HCT116 (cell line): ENCODE measurements around the gene SRCAP.

Experiments used
- CEBPB ChIP-seq: IDR thresholded peaks from 2 replicates; pipeline ENCODE4 v1.6.1; 2012; ENCODE audit warnings: low read depth
- EZH2 ChIP-seq: fragments of 200-600 bp; sonication (generic); IDR thresholded peaks from 2 replicates; pipeline ENCODE4 v1.6.1; 2017; ENCODE audit warnings: antibody characterized with exemption, mixed run types
- JUND ChIP-seq: IDR thresholded peaks from 2 replicates; pipeline ENCODE4 v1.6.1; 2012
- POLR2A ChIP-seq: IDR thresholded peaks from 2 replicates; pipeline ENCODE4 v1.7.0; 2011; ENCODE audit warnings: borderline replicate concordance; ENCODE audit not compliant: insufficient read depth, insufficient read length; ENCODE audit errors: extremely low read depth
- POLR2AphosphoS5 ChIP-seq: IDR thresholded peaks from 2 replicates; pipeline ENCODE4 v1.6.1; 2011; ENCODE audit warnings: mild to moderate bottlenecking, low read depth, low read length, moderate library complexity
- RAD21 ChIP-seq: IDR thresholded peaks from 2 replicates; pipeline ENCODE4 v1.6.1; 2012; ENCODE audit warnings: low read depth, mild to moderate bottlenecking
- REST ChIP-seq: IDR thresholded peaks from 2 replicates; pipeline ENCODE4 v1.6.1; 2012; ENCODE audit warnings: low read depth
- ZFX ChIP-seq: fragments of 450-650 bp; IDR thresholded peaks from 2 replicates; pipeline ENCODE4 v1.6.1; 2017
- TF ChIP-seq, protein P1 (sequence below): IDR thresholded peaks from 2 replicates; pipeline ENCODE4 v1.6.1; 2011; ENCODE audit warnings: mild to moderate bottlenecking, low read length, moderate library complexity; ENCODE audit not compliant: insufficient replicate concordance; ENCODE audit errors: extremely low read depth
- TF ChIP-seq, protein P2 (sequence below), 3 experiments: fragments of 200-600 bp in 1 of 3; sonication (generic) in 1 of 3; IDR thresholded peaks in 2 of 3; conservative IDR thresholded peaks in 1 of 3; 2 replicates each; pipeline ENCODE4 v1.5.1; 2012 to 2017; ENCODE audit warnings: low read depth in 2 of 3, low read length in 2 of 3, antibody characterized with exemption in 1 of 3, borderline replicate concordance in 1 of 3, control low read depth in 1 of 3, mild to moderate bottlenecking in 1 of 3, mixed read lengths in 1 of 3, mixed run types in 1 of 3, moderate library complexity in 1 of 3; ENCODE audit not compliant: insufficient read depth in 1 of 3

- TF ChIP-seq, protein P1, sequence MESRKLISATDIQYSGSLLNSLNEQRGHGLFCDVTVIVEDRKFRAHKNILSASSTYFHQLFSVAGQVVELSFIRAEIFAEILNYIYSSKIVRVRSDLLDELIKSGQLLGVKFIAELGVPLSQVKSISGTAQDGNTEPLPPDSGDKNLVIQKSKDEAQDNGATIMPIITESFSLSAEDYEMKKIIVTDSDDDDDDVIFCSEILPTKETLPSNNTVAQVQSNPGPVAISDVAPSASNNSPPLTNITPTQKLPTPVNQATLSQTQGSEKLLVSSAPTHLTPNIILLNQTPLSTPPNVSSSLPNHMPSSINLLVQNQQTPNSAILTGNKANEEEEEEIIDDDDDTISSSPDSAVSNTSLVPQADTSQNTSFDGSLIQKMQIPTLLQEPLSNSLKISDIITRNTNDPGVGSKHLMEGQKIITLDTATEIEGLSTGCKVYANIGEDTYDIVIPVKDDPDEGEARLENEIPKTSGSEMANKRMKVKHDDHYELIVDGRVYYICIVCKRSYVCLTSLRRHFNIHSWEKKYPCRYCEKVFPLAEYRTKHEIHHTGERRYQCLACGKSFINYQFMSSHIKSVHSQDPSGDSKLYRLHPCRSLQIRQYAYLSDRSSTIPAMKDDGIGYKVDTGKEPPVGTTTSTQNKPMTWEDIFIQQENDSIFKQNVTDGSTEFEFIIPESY: no peak
- no peak for TF ChIP-seq EZH2
- no peak for TF ChIP-seq POLR2AphosphoS5
- TF ChIP-seq JUND: no peak
- TF ChIP-seq REST: no peak
- no peak for TF ChIP-seq POLR2A
- TF ChIP-seq, protein P2, sequence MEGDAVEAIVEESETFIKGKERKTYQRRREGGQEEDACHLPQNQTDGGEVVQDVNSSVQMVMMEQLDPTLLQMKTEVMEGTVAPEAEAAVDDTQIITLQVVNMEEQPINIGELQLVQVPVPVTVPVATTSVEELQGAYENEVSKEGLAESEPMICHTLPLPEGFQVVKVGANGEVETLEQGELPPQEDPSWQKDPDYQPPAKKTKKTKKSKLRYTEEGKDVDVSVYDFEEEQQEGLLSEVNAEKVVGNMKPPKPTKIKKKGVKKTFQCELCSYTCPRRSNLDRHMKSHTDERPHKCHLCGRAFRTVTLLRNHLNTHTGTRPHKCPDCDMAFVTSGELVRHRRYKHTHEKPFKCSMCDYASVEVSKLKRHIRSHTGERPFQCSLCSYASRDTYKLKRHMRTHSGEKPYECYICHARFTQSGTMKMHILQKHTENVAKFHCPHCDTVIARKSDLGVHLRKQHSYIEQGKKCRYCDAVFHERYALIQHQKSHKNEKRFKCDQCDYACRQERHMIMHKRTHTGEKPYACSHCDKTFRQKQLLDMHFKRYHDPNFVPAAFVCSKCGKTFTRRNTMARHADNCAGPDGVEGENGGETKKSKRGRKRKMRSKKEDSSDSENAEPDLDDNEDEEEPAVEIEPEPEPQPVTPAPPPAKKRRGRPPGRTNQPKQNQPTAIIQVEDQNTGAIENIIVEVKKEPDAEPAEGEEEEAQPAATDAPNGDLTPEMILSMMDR (IDR thresholded peaks at IDR 0.05 in 2 of 3, conservative IDR thresholded peaks at IDR 0.05 in 1 of 3; ENCODE audit: borderline replicate concordance in 1 of 3, insufficient read depth in 1 of 3, low read depth in 2 of 3, low read length in 2 of 3): no peak
- TF ChIP-seq ZFX: no peak
- TF ChIP-seq CEBPB: no peak
- TF ChIP-seq RAD21: no peak
Observed at GRCh38 chr16:30773826-30774225, 74.9 kb downstream of the SRCAP start.
